AG20443 (cell line): ENCODE data around the gene ATRIP.
"Not testable (repeated sequence)": the region's sequence is repeated elsewhere in the genome, so short reads cannot be mapped to it uniquely, and the experiment has no call there.

Experiments used
- DNase-seq: peaks from one replicate; pipeline ENCODE4 v3.0.0; 2012; ENCODE audit warnings: low spot score, mixed read lengths

Gene ATRIP

GRCh38 chr3:48436855-48437254, 9.7 kb upstream of the ATRIP start:
- no peak for DNase-seq

GRCh38 chr3:48437812-48438211, 8.7 kb upstream of the ATRIP start:
- DNase-seq: no peak

GRCh38 chr3:48439820-48440589, 6.5 kb upstream of the ATRIP start, which contains the start of the genes CCDC51 and TMA7:
CCDC51 (minus strand) TSS chr3:48440119; CDS start chr3:48435128, 4,991 bp downstream.
TMA7 (plus strand) TSS chr3:48440257; CDS start chr3:48440297, 40 bp downstream.
- peak; percentile 98 for DNase-seq

- DNase-seq: no peak
These were observed 6.0 kb upstream of the ATRIP start for GRCh38 chr3:48440590-48440958.

- DNase-seq: no peak
These were observed 4.6 kb upstream of the ATRIP start for GRCh38 chr3:48441940-48442339.

GRCh38 chr3:48445277-48445882, 1.2 kb upstream of the ATRIP start:
- no peak for DNase-seq

- DNase-seq: no peak
These were observed 503 bp upstream of the ATRIP start for GRCh38 chr3:48446043-48446424.

GRCh38 chr3:48451270-48451669, 4.7 kb downstream of the ATRIP start:
- no peak for DNase-seq

GRCh38 chr3:48456456-48456855, 9.9 kb downstream of the ATRIP start:
- no peak for DNase-seq

GRCh38 chr3:48459331-48459730, 12.8 kb downstream of the ATRIP start:
- DNase-seq: no peak

- no peak for DNase-seq
These were observed 13.4 kb downstream of the ATRIP start for GRCh38 chr3:48459773-48460516.

- no peak for DNase-seq
These were observed 14.0 kb downstream of the ATRIP start for GRCh38 chr3:48460517-48460902.

- DNase-seq: not testable (repeated sequence)
These were observed 15.2 kb downstream of the ATRIP start for GRCh38 chr3:48461767-48462166.

GRCh38 chr3:48463703-48464102, 17.2 kb downstream of the ATRIP start:
- DNase-seq: no peak

GRCh38 chr3:48464713-48465221, 18.2 kb downstream of the ATRIP start:
- no peak for DNase-seq

- DNase-seq: no peak
These were observed 18.6 kb downstream of the ATRIP start for GRCh38 chr3:48465237-48465530.

- DNase-seq: peak; percentile 99
These were observed 19.2 kb downstream of the ATRIP start for GRCh38 chr3:48465531-48466378.

GRCh38 chr3:48466386-48467109, 20.0 kb downstream of the ATRIP start:
- peak; percentile 24 for DNase-seq

GRCh38 chr3:48467110-48467454, 20.5 kb downstream of the ATRIP start:
- no peak for DNase-seq

GRCh38 chr3:48467473-48468267, 21.1 kb downstream of the ATRIP start:
- DNase-seq: no peak

GRCh38 chr3:48468329-48468731, 21.8 kb downstream of the ATRIP start:
- no peak for DNase-seq
